HG03442 (cell line): ENCODE data around the gene CELA2A.
"Not testable (repeated sequence)": the region's sequence is repeated elsewhere in the genome, so short reads cannot be mapped to it uniquely, and the experiment has no call there.

Experiments
- ATAC-seq: cut with Tn5 transposase; IDR thresholded peaks from one replicate; pipeline ENCODE4 v1.9.1; 2021; ENCODE audit warnings: mild to moderate bottlenecking, moderate library complexity; ENCODE audit not compliant: unreplicated experiment

The CELA2A gene

DNA sequence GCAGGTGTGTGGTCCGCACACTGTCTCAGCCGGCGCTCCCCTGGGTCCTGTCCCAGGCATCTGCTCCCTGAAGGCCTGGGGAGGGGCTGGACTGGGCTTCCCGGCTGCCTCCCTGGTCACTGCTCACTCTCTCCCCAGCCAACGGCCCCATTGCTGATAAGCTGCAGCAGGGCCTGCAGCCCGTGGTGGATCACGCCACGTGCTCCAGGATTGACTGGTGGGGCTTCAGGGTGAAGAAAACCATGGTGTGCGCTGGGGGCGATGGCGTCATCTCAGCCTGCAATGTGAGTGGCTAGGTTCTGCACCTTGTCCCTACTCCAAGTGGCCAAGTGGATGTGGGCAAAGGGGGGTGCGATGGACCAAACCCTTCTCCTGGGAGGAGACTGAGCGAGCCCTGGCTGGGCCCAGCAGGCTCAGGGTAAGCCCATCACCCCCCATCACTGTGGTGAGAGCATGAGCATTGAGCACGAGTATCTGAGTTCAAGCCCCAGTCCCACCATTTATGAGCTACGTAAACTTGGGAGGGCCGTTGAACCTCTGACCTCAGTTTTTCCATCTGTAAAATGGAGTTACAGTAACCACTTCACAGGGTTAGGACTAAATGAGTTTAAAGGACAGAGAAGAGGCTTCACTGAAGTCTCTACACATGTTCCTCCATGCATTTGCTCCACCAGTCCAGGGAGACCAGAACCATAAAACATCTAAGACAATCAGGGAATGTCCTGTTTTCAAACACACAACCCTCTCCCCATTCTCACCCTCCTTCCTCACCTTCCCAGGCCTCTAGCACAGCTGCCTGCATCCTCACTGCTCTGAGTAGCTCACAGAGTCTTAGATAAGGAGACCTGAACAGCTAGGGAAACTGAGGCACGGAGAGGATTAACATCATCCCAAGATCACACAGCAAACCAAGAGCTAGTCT lies 11.8 kb upstream of the CELA2A start:
- ATAC-seq, result no peak

DNA sequence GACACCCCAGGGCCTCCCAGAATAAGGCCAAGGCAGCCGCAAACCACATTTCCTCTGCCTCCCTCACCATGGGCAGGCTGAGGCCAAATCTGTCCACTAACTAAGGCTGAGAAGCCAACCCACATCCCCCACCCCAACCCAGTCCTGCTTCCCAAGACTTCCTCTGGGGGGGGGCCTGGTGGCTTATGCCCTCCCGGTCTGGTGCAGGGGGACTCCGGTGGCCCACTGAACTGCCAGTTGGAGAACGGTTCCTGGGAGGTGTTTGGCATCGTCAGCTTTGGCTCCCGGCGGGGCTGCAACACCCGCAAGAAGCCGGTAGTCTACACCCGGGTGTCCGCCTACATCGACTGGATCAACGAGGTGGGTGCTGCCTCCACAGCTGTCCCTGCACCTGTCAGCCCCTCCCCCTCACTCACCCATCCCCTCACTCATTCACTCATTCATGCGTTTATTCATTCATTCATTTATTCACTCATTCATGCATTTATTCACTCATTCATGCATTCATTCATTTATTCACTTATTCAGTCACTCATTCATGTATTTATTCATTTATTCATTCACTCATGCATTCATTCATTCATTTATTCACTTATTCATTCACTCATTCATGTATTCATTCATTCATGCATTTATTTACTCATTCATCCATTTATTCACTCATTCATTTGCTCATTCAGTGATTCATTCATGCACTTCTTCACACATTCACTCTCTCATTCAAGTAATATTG lies 11.0 kb upstream of the CELA2A start:
- ATAC-seq, result no peak

GRCh38 chr1:15446212-15446611 lies 10.3 kb upstream of the CELA2A start:
- ATAC-seq, result no peak

- no peak for ATAC-seq
Measured at GRCh38 chr1:15448877-15449462, 7.6 kb upstream of the CELA2A start.

GRCh38 chr1:15449567-15449966 lies 7.0 kb upstream of the CELA2A start:
- ATAC-seq, result no peak

DNA sequence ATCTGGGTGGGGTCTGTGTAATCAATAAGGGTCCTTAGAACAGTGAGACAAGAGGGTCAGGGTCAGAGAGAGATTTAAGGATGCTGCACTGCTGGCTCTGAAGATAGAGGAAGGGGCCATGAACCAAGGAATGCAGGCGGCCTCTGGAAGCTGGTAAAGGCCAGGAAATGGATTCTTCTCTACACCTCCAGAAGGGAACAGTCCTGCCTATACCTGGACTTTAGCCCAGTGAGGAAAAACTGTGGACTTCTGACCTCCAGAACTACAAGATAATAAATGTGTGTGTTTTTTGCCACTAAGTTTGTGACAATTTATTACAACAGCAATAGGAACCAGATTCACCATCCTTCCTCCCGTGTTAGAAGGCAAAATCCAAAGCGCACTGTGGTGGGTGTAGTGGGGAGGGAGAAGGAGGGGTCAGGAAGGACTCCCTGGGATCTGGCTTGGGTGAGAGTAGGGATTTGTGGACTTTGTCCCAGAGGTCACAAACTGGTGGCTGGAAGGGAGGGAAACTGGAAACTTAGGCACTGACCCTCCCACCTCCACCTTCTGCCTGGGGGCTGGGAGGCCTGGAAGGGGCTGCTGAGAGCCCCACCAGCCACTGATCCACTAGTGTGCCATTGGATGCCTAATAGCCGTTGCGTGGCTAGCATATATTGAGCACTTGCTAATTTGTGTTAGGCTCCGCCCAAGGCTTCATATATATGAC lies 5.4 kb upstream of the CELA2A start:
- ATAC-seq, result no peak

- ATAC-seq, result no peak
Measured at GRCh38 chr1:15452216-15452615, 4.3 kb upstream of the CELA2A start.

DNA sequence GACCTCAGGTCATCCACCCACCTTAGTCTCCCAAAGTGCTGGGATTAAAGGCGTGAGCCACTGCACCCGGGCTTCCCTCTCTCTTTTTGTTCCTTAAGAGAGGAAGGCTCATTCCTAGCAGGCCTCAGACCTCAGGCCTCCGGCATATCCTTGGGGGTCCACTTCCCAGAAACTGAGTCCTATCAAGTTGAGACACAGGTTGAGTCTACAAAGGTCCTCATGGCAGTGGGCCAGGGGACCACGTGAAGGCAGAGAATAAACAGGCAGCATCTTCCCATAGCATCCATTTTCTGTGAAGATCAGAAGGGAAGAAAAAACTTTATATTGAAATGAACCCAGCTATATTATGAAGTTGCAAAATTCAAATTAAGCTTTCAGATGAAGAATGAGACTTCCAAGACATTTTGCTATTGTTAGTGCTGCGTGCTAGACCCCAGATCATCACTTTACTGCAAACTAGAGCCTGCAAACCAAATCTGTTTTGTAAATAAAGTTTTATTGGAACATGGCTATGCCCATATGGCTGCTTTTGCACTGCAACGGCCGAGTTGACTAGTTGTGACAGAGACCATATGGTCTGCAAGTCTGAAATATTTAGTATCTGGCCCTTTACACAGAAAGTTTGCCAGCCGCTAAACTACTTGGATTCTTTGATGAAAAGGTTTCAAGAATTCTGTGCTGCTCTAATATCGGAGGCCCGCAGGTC lies 3.5 kb upstream of the CELA2A start:
- no peak for ATAC-seq

GRCh38 chr1:15453734-15454133 lies 2.8 kb upstream of the CELA2A start:
- ATAC-seq, result no peak

DNA sequence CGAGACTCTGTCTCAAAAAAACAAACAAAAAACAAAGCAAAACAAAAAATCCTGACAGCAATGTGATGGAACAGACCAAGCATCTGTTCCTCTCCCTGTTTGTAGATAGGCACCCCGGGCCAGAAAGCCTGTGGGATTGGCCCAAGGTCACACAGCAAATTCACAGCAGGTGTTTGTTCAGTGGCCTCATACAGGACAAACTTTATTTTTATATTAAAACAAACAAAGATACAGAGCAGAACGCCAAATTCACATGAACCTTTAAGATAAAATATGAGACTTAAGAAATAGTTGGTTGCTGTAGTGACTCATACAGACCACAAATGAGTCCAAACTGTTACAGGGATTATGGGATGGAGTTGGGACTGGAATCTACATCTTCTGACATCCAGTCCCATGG lies 2.3 kb upstream of the CELA2A start:
- ATAC-seq, result no peak

GRCh38 chr1:15455522-15455921 lies 1.0 kb upstream of the CELA2A start:
- no peak for ATAC-seq

DNA sequence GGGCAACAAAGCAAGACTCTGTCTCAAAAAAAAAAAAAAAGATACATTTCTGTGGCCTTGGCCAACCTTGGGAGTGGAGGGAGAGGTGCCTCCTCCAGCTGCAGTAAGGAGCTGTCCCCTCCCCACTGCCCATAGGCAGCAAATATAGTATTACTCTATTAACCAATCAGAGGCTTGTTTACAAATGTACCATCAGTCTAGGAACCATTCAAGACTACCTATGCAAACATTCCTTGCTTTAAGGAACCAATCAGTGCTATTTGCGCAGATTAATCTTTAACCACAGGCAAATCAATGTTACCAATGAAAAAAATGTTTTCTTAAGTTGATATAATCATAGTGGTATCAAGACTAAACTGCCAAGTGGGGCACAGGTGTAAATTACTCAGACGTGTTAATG lies 1.1 kb downstream of the CELA2A start:
- ATAC-seq, result no peak

DNA sequence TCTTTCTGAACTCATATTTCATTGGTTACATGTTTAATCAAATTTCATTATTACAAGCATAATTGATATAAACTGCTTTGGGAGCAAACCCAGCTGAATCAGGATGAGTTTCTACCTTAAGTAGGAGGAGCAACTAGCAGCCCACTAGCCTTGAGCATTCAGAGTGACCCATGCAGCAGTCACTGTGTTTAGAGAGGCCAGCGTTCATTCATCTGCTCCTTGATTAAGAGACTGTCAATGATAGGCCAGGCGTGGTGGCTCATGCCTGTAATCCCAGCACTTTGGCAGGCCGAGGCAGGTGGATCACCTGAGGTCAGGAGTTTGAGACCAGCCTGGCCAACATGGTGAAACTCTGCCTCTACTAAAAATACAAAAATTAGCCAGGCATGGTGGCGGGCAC lies 1.9 kb downstream of the CELA2A start:
- not testable (repeated sequence) for ATAC-seq

DNA sequence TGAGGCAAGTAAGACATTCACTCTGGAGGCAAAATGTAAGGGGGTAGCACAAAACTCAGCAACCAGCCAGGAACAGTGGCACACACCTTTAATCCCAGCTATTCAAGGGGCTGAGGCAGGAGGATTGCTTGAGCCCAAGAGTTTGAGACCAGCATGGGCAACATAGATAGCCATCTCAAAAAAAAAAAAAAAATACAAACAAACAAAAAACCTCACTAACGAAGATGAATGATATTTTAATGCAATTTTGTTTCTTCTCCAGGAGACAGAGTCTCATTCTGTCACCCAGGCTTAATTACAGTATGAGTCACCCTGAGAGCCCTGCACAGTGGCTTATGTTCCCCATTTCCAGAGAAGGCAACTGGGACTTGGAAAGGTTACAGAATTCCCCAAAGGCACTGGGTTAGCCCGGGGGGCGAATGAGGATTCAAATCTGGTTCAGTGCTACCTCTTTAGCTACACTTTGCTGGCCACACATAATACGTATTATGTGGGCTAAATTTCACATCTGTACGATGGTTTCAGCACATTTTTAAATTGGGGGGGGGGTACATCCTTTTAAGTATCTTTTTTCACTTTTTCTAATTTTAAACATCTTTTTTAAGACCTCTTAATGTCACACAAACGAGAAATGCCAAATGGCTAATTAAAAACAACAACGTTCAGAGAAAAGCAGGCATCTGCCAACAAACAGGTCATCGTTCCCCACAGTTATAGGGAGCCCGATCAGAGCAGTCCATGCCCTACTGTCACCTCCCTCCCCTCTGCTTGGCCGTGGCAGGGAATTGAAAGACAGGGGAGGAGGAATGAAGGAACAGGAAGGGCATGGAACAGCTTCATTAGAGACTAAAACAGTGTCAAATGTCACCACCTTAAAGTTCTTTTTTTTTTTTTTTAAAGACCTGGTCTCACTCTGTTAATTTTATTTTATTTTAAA lies 3.5 kb downstream of the CELA2A start:
- no peak for ATAC-seq

DNA sequence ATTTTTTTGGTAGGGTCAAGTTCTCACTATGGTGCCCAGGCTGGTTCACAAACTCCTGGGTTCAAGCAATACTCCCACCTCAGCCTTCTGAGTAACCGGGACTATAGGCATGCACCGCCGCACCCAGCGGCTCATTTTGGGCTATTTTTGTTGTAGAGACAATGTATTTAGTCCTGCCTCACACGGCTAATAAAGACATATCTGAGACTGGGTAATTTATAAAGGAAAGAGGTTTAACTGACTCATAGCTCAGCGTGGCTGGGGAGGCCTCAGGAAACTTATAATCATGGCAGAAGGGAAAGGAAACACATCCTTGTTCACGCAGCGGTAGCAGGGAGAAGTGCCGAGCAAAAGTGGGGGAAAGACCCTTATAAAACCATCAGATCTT lies 4.2 kb downstream of the CELA2A start:
- ATAC-seq, result no peak

DNA sequence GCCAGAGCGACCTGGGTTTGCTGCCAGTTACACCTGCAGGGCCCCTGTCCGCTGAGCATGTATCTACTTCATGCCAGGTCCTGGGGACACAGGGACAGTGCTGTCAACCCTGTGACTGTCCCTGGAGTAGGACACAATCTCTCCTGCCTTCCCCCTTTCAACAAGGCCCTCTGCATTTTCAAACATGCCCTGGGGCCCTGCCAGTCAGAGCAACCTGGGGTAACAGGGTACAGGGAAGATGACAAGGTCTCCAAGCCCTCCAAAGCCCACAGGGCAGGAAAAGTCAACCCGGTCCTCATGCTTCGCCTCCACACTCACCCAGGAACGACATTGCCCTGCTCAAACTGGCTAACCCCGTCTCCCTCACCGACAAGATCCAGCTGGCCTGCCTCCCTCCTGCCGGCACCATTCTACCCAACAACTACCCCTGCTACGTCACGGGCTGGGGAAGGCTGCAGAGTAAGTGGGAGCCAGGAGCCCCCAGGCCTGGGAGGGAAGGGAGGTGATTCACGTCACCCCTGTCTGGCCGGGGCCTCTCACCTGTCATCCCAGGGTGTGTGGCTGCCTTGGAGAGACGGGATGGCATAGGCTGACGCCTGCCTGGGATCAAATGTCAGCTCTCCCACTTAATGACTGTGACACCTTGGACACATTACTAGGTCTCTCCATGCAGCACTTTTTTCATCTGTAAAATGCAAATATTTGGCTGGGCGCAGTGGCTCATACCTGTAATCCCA lies 6.7 kb downstream of the CELA2A start:
- ATAC-seq, result not testable (repeated sequence)

GRCh38 chr1:15463926-15464322 lies 7.4 kb downstream of the CELA2A start:
- not testable (repeated sequence) for ATAC-seq

- no peak for ATAC-seq
Measured at GRCh38 chr1:15465674-15466073, 9.1 kb downstream of the CELA2A start.
